ENCODE results near the gene RXFP4. TPM values are rescaled to one million over a fixed set of nuclear protein-coding genes. Genes with fewer than 3 reads are reported as not detected.

The RXFP4 gene
- total RNA-seq, 4 donors from 2014 or later = not detected

- H3K27me3 ChIP-seq = no peaks in the 10 kb centered on the region
- 56% methylated on average over 4 of the region's 4 CpGs for WGBS
- intact Hi-C loops (cut with DNase I) = loop anchor here (10.0 kb wide), 1 partner anchor 45 kb away; no protein-coding TSS in a partner anchor
- DNase-seq (ENCODE audit: extremely low spot score) = no peak
- no peaks in the 10 kb centered on the region for H3K9me3 ChIP-seq
- TF ChIP-seq POLR2AphosphoS5 (IDR thresholded peaks at IDR 0.05) = peak; percentile 16 to 51
- TF ChIP-seq CTCF (IDR thresholded peaks at IDR 0.05) = no peak
- peak overlapping the region; percentile 66 to 90 (median 84) for H3K4me3 ChIP-seq
- H3K36me3 ChIP-seq = peaks cover 40 to 77% (median 75%) of the 10 kb centered on the region in 4 donors
- peak overlapping the region; percentile 90 to 98 (median 92) for H3K27ac ChIP-seq (replicated peaks in 1 of 4)
- H3K4me1 ChIP-seq = peaks cover 19 to 38% (median 27%) of the 10 kb centered on the region in 4 donors
Observed at GRCh38 chr1:155909894-155910293, 31.5 kb upstream of the RXFP4 start.

GRCh38 chr1:155910621-155911121 lies 30.8 kb upstream of the RXFP4 start:
- WGBS = under 1% methylated on average over 11 of the region's 11 CpGs
- DNase-seq (ENCODE audit: extremely low spot score) = no peak
- TF ChIP-seq POLR2AphosphoS5 (IDR thresholded peaks at IDR 0.05) (no peak), POLR2A (IDR thresholded peaks at IDR 0.05; ENCODE audit: low read depth) (no peak), EP300 (IDR thresholded peaks at IDR 0.05) (no peak), CTCF (IDR thresholded peaks at IDR 0.05) (no peak)
- peak overlapping the region; percentile 90 to 98 (median 92) for H3K27ac ChIP-seq (replicated peaks in 1 of 4)
- H3K4me3 ChIP-seq = peak overlapping the region; percentile 66 to 90 (median 84)
- intact Hi-C loops (cut with DNase I) = loop anchor here (10.0 kb wide), 1 partner anchor 46 kb away; no protein-coding TSS in a partner anchor
- H3K4me1 ChIP-seq = peaks cover 19 to 38% (median 31%) of the 10 kb centered on the region in 4 donors
- peaks cover 43 to 77% (median 76%) of the 10 kb centered on the region in 4 donors for H3K36me3 ChIP-seq
- no peaks in the 10 kb centered on the region for H3K27me3 ChIP-seq
- H3K9me3 ChIP-seq = no peaks in the 10 kb centered on the region

GRCh38 chr1:155911156-155912055 lies 30.0 kb upstream of the RXFP4 start, which contains the start of gene RIT1:
RIT1 (minus strand) TSS chr1:155911349; CDS start chr1:155910761, 588 bp downstream.
- WGBS = 19% methylated on average over 9 of the region's 34 CpGs
- DNase-seq (ENCODE audit: extremely low spot score) = peak; percentile 94
- intact Hi-C loops (cut with DNase I) = loop anchor here (10.0 kb wide), 1 partner anchor 47 kb away; no protein-coding TSS in a partner anchor

GRCh38 chr1:155912056-155912536 lies 29.3 kb upstream of the RXFP4 start:
- H3K4me1 ChIP-seq = peaks cover 19 to 38% (median 31%) of the 10 kb centered on the region in 4 donors
- peaks cover 51 to 77% (median 76%) of the 10 kb centered on the region in 4 donors for H3K36me3 ChIP-seq
- intact Hi-C loops (cut with DNase I) = loop anchor here (10.0 kb wide), 1 partner anchor 47 kb away; no protein-coding TSS in a partner anchor
- 81% methylated on average over 11 of the region's 11 CpGs for WGBS
- TF ChIP-seq CTCF (IDR thresholded peaks at IDR 0.05) (no peak), POLR2A (IDR thresholded peaks at IDR 0.05; ENCODE audit: low read depth) (no peak), POLR2AphosphoS5 (IDR thresholded peaks at IDR 0.05) (no peak), EP300 (IDR thresholded peaks at IDR 0.05) (no peak)
- no peaks in the 10 kb centered on the region for H3K27me3 ChIP-seq
- no peak overlapping the region for H3K4me3 ChIP-seq
- no peaks in the 10 kb centered on the region for H3K9me3 ChIP-seq
- no peak for DNase-seq (ENCODE audit: extremely low spot score)
- H3K27ac ChIP-seq (replicated peaks in 1 of 4) = peak overlapping the region; percentile 90 to 98 (median 92)

More at GRCh38 chr1:155911156-155912055, 30.0 kb upstream of the RXFP4 start, which contains the start of gene RIT1:
- TF ChIP-seq POLR2AphosphoS5 (IDR thresholded peaks at IDR 0.05) (peak; percentile 82 to 92), POLR2A (IDR thresholded peaks at IDR 0.05; ENCODE audit: low read depth) (peak; percentile 43), CTCF (IDR thresholded peaks at IDR 0.05) (peak in 2 of 3 experiments; percentile 29 to 42), EP300 (IDR thresholded peaks at IDR 0.05) (no peak)
- Histone ChIP-seq H3K9me3 (no peaks in the 10 kb centered on the region), H3K27ac (replicated peaks in 1 of 4) (peak within 1 kb of the TSS; percentile 90 to 98 (median 92)), H3K27me3 (no peaks in the 10 kb centered on the region), H3K4me3 (peak within 1 kb of the TSS; percentile 66 to 90 (median 84)), H3K36me3 (peaks cover 48 to 77% (median 76%) of the 10 kb centered on the region in 4 donors), H3K4me1 (peaks cover 19 to 38% (median 31%) of the 10 kb centered on the region in 4 donors)
